SU-DHL-6 (cell line): ENCODE measurements around the gene DCAF7.

Experiments
- EZH2phosphoT487 ChIP-seq: fragments of 200-600 bp; sonication (generic), shearing (Covaris generic); conservative IDR thresholded peaks from 2 replicates; pipeline ENCODE4 v1.6.1; 2018; ENCODE audit warnings: mild to moderate bottlenecking, antibody characterized with exemption, low read length, moderate library complexity, mixed read lengths
- TF ChIP-seq, protein P1 (sequence below): fragments of 200-600 bp; sonication (generic); IDR thresholded peaks from one replicate; pipeline ENCODE4 v1.5.1; 2017; ENCODE audit warnings: antibody characterized with exemption, mild to moderate bottlenecking, low read length, moderate library complexity; ENCODE audit not compliant: insufficient read depth, poor library complexity, severe bottlenecking

GRCh38 chr17:63529711-63530556 lies 20.3 kb upstream of the DCAF7 start:
- TF ChIP-seq, protein P1, sequence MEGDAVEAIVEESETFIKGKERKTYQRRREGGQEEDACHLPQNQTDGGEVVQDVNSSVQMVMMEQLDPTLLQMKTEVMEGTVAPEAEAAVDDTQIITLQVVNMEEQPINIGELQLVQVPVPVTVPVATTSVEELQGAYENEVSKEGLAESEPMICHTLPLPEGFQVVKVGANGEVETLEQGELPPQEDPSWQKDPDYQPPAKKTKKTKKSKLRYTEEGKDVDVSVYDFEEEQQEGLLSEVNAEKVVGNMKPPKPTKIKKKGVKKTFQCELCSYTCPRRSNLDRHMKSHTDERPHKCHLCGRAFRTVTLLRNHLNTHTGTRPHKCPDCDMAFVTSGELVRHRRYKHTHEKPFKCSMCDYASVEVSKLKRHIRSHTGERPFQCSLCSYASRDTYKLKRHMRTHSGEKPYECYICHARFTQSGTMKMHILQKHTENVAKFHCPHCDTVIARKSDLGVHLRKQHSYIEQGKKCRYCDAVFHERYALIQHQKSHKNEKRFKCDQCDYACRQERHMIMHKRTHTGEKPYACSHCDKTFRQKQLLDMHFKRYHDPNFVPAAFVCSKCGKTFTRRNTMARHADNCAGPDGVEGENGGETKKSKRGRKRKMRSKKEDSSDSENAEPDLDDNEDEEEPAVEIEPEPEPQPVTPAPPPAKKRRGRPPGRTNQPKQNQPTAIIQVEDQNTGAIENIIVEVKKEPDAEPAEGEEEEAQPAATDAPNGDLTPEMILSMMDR: no peak
- no peak for TF ChIP-seq EZH2phosphoT487
